ENCODE data around the gene GAS2. TPM values are rescaled to one million over a fixed set of nuclear protein-coding genes. Genes with fewer than 3 reads are reported as not detected.

GAS2 gene
- polyA plus RNA-seq, 3 donors: 0.86 to 1.00 (median 0.89) TPM

- Histone ChIP-seq H3K4me2 (replicated peaks; ENCODE audit: extremely low read depth, low read length, poor library complexity, severe bottlenecking) (no peak overlapping the region), H3K79me2 (ENCODE audit: insufficient read depth, low read length) (no peaks in the 10 kb centered on the region), H2AFZ (ENCODE audit: insufficient read depth, low read depth, low read length, poor library complexity, severe bottlenecking) (no peak overlapping the region), H3K4me1 (ENCODE audit: control insufficient read depth in 1 of 2, insufficient read depth in 2 of 2, low read length in 2 of 2) (no peaks in the 10 kb centered on the region), H3K27ac (ENCODE audit: low read depth in 1 of 2, low read length in 2 of 2) (no peak overlapping the region), H3K9me3 (replicated peaks in 1 of 2; ENCODE audit: control insufficient read depth in 1 of 2, insufficient read depth in 1 of 2, low read length in 2 of 2) (no peaks in the 10 kb centered on the region), H3K36me3 (replicated peaks in 1 of 2; ENCODE audit: control insufficient read depth in 1 of 2, insufficient read depth in 2 of 2, low read length in 2 of 2) (no peaks in the 10 kb centered on the region), H3K4me3 (replicated peaks in 1 of 3; ENCODE audit: low read depth in 2 of 3, low read length in 3 of 3) (no peak overlapping the region), H4K20me1 (ENCODE audit: insufficient read depth, low read length) (no peaks in the 10 kb centered on the region), H3K27me3 (ENCODE audit: control insufficient read depth in 2 of 2, insufficient read depth in 2 of 2, low read length in 2 of 2) (peaks cover 6 to 13% of the 10 kb centered on the region in 2 donors), H3K9ac (ENCODE audit: insufficient read depth, low read length, poor library complexity, severe bottlenecking) (no peak overlapping the region)
- Mint-ChIP-seq H3K4me1 (peaks cover 2% of the 10 kb centered on the region), H3K4me3 (no peak overlapping the region), H3K36me3 (no peaks in the 10 kb centered on the region), H3K27ac (no peak overlapping the region), H3K27me3 (ENCODE audit: low read depth in 3 of 3) (peaks cover 3 to 4% (median 4%) of the 10 kb centered on the region in 3 donors), H3K9me3 (no peaks in the 10 kb centered on the region)
- no peak for DNase-seq
- no peak for TF ChIP-seq CTCF (IDR thresholded peaks at IDR 0.05)
- intact Hi-C loops (cut with micrococcal nuclease): no loop called here
- 100% methylated on average over 3 of the region's 4 CpGs for WGBS (ENCODE audit: insufficient coverage)
These were observed 8.3 kb downstream of the GAS2 start for GRCh38 chr11:22674470-22675439.

- no peak overlapping the region for H2AFZ ChIP-seq (ENCODE audit: insufficient read depth, low read depth, low read length, poor library complexity, severe bottlenecking)
These were observed 10.9 kb downstream of the GAS2 start for GRCh38 chr11:22677153-22677903.

More at GRCh38 chr11:22677153-22677903, 10.9 kb downstream of the GAS2 start:
- Histone ChIP-seq H3K27ac (ENCODE audit: low read depth in 1 of 2, low read length in 2 of 2) (no peak overlapping the region), H3K4me1 (ENCODE audit: control insufficient read depth in 1 of 2, insufficient read depth in 2 of 2, low read length in 2 of 2) (no peaks in the 10 kb centered on the region), H3K9ac (ENCODE audit: insufficient read depth, low read length, poor library complexity, severe bottlenecking) (no peak overlapping the region), H3K4me2 (replicated peaks; ENCODE audit: extremely low read depth, low read length, poor library complexity, severe bottlenecking) (no peak overlapping the region), H3K79me2 (ENCODE audit: insufficient read depth, low read length) (no peaks in the 10 kb centered on the region), H3K27me3 (ENCODE audit: control insufficient read depth in 2 of 2, insufficient read depth in 2 of 2, low read length in 2 of 2) (peaks cover 0 to 2% of the 10 kb centered on the region in 2 donors), H3K9me3 (replicated peaks in 1 of 2; ENCODE audit: control insufficient read depth in 1 of 2, insufficient read depth in 1 of 2, low read length in 2 of 2) (no peaks in the 10 kb centered on the region), H3K36me3 (replicated peaks in 1 of 2; ENCODE audit: control insufficient read depth in 1 of 2, insufficient read depth in 2 of 2, low read length in 2 of 2) (no peaks in the 10 kb centered on the region), H4K20me1 (ENCODE audit: insufficient read depth, low read length) (no peaks in the 10 kb centered on the region), H3K4me3 (replicated peaks in 1 of 3; ENCODE audit: low read depth in 2 of 3, low read length in 3 of 3) (no peak overlapping the region)
- peaks cover 2% of the 10 kb centered on the region for H3K4me1 Mint-ChIP-seq
- 78% methylated on average over 2 of the region's 4 CpGs for WGBS (ENCODE audit: insufficient coverage)
- H3K27me3 Mint-ChIP-seq (ENCODE audit: low read depth in 3 of 3): peaks cover 0 to 2% (median 1%) of the 10 kb centered on the region in 3 donors
- no peak for TF ChIP-seq CTCF (IDR thresholded peaks at IDR 0.05)
- no peaks in the 10 kb centered on the region for H3K36me3 Mint-ChIP-seq
- no peaks in the 10 kb centered on the region for H3K9me3 Mint-ChIP-seq
- intact Hi-C loops (cut with micrococcal nuclease): no loop called here
- no peak overlapping the region for H3K27ac Mint-ChIP-seq
- DNase-seq: no peak
- H3K4me3 Mint-ChIP-seq: no peak overlapping the region

Data from CD14-positive monocyte (primary cell).